HepG2 (cell line): ENCODE measurements around the gene MAP3K3. TPM values are rescaled to one million over a fixed set of nuclear protein-coding genes. Genes with fewer than 3 reads are reported as not detected.

Experiments used
- ATF5 ChIP-seq: sonication (generic); formaldehyde crosslinking; IDR thresholded peaks from 2 replicates; pipeline ENCODE4 v1.4.0; 2020; ENCODE audit warnings: mild to moderate bottlenecking, low read depth, missing genetic modification reagents
- ATF7 ChIP-seq, 2 experiments: fragments of 450-650 bp in 1 of 2; sonication (generic) in 1 of 2; formaldehyde crosslinking in 1 of 2; IDR thresholded peaks; 2 replicates each; pipeline versions ENCODE4 v1.4.0 to v1.6.1; 2016 to 2020; ENCODE audit warnings: antibody characterized with exemption in 1 of 2, mild to moderate bottlenecking in 1 of 2, missing genetic modification reagents in 1 of 2
- HMGXB3 ChIP-seq: sonication (generic); formaldehyde crosslinking; IDR thresholded peaks from 2 replicates; pipeline ENCODE4 v1.4.0; 2020; ENCODE audit warnings: missing genetic modification reagents, borderline replicate concordance
- HNRNPLL ChIP-seq: fragments of 200-400 bp; formaldehyde crosslinking; IDR thresholded peaks from 2 replicates; pipeline ENCODE4 v1.6.1; 2017; ENCODE audit warnings: mild to moderate bottlenecking, low read depth, low read length; ENCODE audit not compliant: poor library complexity, severe bottlenecking
- HOMEZ ChIP-seq: IDR thresholded peaks from 2 replicates; pipeline ENCODE4 v1.6.1; 2016; ENCODE audit warnings: low read depth
- IKZF4 ChIP-seq: sonication (generic); formaldehyde crosslinking; IDR thresholded peaks from 2 replicates; pipeline ENCODE4 v1.5.1; 2020; ENCODE audit warnings: borderline replicate concordance, mild to moderate bottlenecking, low read depth, missing genetic modification reagents; ENCODE audit errors: not compliant biosample characterization
- ISL2 ChIP-seq: sonication (generic); formaldehyde crosslinking; IDR thresholded peaks from 2 replicates; pipeline ENCODE4 v1.5.0; 2020; ENCODE audit warnings: missing genetic modification reagents
- KLF9 ChIP-seq: IDR thresholded peaks from 2 replicates; pipeline ENCODE4 v1.6.1; 2016; ENCODE audit warnings: low read depth
- MEIS1 ChIP-seq: sonication (generic); formaldehyde crosslinking; IDR thresholded peaks from 2 replicates; pipeline ENCODE4 v1.9.0; 2021; ENCODE audit warnings: mild to moderate bottlenecking, missing genetic modification reagents, moderate library complexity, borderline replicate concordance
- PITX1 ChIP-seq: sonication (generic); formaldehyde crosslinking; IDR thresholded peaks from 2 replicates; pipeline ENCODE4 v1.5.1; 2020; ENCODE audit warnings: mild to moderate bottlenecking, missing genetic modification reagents
- PLRG1 ChIP-seq: fragments of 450-650 bp; conservative IDR thresholded peaks from 2 replicates; pipeline ENCODE4 v1.6.1; 2016
- RFX1 ChIP-seq: fragments of 450-650 bp; IDR thresholded peaks from 2 replicates; pipeline ENCODE4 v1.6.1; 2017
- TBL1XR1 ChIP-seq: fragments of 150-350 bp; IDR thresholded peaks from 2 replicates; pipeline ENCODE4 v1.6.1; 2014; ENCODE audit warnings: borderline replicate concordance, low read length; ENCODE audit not compliant: partially characterized antibody
- TIGD3 ChIP-seq: sonication (generic); formaldehyde crosslinking; IDR thresholded peaks from 2 replicates; pipeline ENCODE4 v1.5.1; 2020; ENCODE audit warnings: mild to moderate bottlenecking, missing genetic modification reagents, borderline replicate concordance
- XRCC5 ChIP-seq: fragments of 200-400 bp; formaldehyde crosslinking; optimal IDR thresholded peaks from 2 replicates; pipeline ENCODE3; 2017; ENCODE audit warnings: mild to moderate bottlenecking, low read length
- ZNF33A ChIP-seq: sonication (generic); formaldehyde crosslinking; IDR thresholded peaks from 2 replicates; pipeline ENCODE4 v1.5.1; 2020; ENCODE audit warnings: missing genetic modification reagents, mild to moderate bottlenecking, moderate library complexity, borderline replicate concordance
- ZNF382 ChIP-seq: sonication (generic); formaldehyde crosslinking; IDR thresholded peaks from 2 replicates; pipeline ENCODE4 v1.5.0; 2020; ENCODE audit warnings: missing genetic modification reagents, mild to moderate bottlenecking, borderline replicate concordance
- ZNF510 ChIP-seq: sonication (generic); formaldehyde crosslinking; IDR thresholded peaks from 2 replicates; pipeline ENCODE4 v1.4.0; 2020; ENCODE audit warnings: low read depth, mild to moderate bottlenecking, missing genetic modification reagents
- ZNF557 ChIP-seq: sonication (generic); formaldehyde crosslinking; IDR thresholded peaks from 2 replicates; pipeline ENCODE4 v1.4.0; 2020; ENCODE audit warnings: missing genetic modification reagents
- ZNF747 ChIP-seq: sonication (generic); formaldehyde crosslinking; IDR thresholded peaks from 2 replicates; pipeline ENCODE4 v1.8.1; 2023; ENCODE audit warnings: missing genetic modification reagents, mild to moderate bottlenecking, borderline replicate concordance
- ZNF83 ChIP-seq: sonication (generic); formaldehyde crosslinking; IDR thresholded peaks from 2 replicates; pipeline ENCODE4 v1.4.0; 2020; ENCODE audit warnings: missing genetic modification reagents, mild to moderate bottlenecking, borderline replicate concordance
- polyA plus RNA-seq, 8 experiments: library from polyadenylated mRNA; depleted of rRNA in 3 of 8; stranded (reverse) in 7 of 8; unstranded in 1 of 8; fragments of >200 nt; fragmentation: Illumina TruSeq in 4 of 8; extraction: Trizol in 4 of 8; gene quantifications; 2 replicates each; pipeline versions ENCODE4 v1.2.1 to v1.2.3, GENCODE V29; 2011 to 2016; ENCODE audit warnings: low read depth in 4 of 8, missing spikeins in 1 of 8, mixed read lengths in 1 of 8; ENCODE audit not compliant: insufficient read depth in 1 of 8
- total RNA-seq, 5 experiments: library from RNA; depleted of rRNA; stranded (reverse); fragments of >200 nt; fragmentation: Illumina TruSeq; extraction: Trizol; gene quantifications; 2 replicates each; pipeline ENCODE4 v1.2.3, GENCODE V29; 2016; ENCODE audit warnings: low read depth in 1 of 5

MAP3K3 gene
- total and polyA plus RNA-seq, 2 of the 13 experiments (the other 11 are each of a cell fraction or from before 2014, with no cell fraction given) = 17.7 to 21.8 TPM

- TF ChIP-seq TIGD3 (CRISPR knock-in tag) (no peak), ZNF510 (CRISPR knock-in tag) (peak; percentile 92; the same call in 1 of the 2 replicates), HMGXB3 (0 out of 2 replicates have a peak, but pooled peaks have one; percentile 3), ZNF382 (no peak), IKZF4 (peak; percentile 39), ZNF747 (CRISPR knock-in tag) (no peak; the same call in 1 of the 2 replicates), TBL1XR1 (no peak), ZNF33A (CRISPR knock-in tag) (no peak), ZNF83 (no peak), KLF9 (CRISPR knock-in tag) (no peak), HOMEZ (CRISPR knock-in tag) (peak; percentile 78), RFX1 (no peak), ATF5 (CRISPR knock-in tag) (peak; percentile 89), ZNF557 (0 out of 2 replicates have a peak, but pooled peaks have one; percentile 40), PLRG1 (no peak), ISL2 (peak; percentile 65; the same call in 1 of the 2 replicates), PITX1 (CRISPR knock-in tag) (peak; percentile 91), XRCC5 (peak; percentile 55), ATF7 (IDR thresholded peaks at IDR 0.05) (peak; percentile 31; the same call in 1 of the 2 replicates), ATF7 (CRISPR knock-in tag; IDR thresholded peaks at IDR 0.05) (peak; percentile 74), HNRNPLL (no peak), MEIS1 (CRISPR knock-in tag) (peak; percentile 92; the same call in 1 of the 2 replicates)
Observed at GRCh38 chr17:63578027-63578768, 44.0 kb upstream of the MAP3K3 start (continued).
